ENCODE results near the gene DOCK11. TPM values are rescaled to one million over a fixed set of nuclear protein-coding genes. Genes with fewer than 3 reads are reported as not detected.

The DOCK11 gene
- total RNA-seq, 1 experiment from 2014 or later, result 3.0 TPM

DNA sequence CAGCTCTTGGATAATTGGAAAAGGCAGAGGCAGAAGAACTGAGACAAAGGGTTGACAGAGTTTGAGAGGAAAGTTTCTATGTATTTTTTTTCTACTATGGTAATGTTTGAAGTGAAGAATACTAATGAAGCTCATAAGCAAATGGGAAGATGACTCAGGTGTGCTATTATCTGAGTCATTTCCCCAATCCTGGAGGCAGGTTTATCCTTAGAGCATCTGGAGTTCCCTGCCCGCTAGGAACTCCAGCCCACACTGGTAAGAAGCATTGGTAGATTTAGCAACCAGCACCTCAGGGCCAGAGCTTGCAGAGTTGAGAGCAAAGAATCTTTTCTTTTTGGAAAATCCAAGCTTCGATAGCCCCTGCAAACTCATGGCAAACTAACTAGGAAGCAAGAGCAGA is 55.2 kb downstream of the DOCK11 start:
- intact Hi-C loops (cut with micrococcal nuclease), result no loop called here
- no peak overlapping the region for H2AFZ ChIP-seq (ENCODE audit: low read length)
- H3K36me3 ChIP-seq (ENCODE audit: low read depth, low read length), result no peaks in the 10 kb centered on the region
- ATAC-seq (peak; percentile 74), DNase-seq (peak; percentile 62)
- TF ChIP-seq EZH2 (IDR thresholded peaks at IDR 0.05; ENCODE audit: low read length, unreplicated experiment) (no peak), EZH2phosphoT487 (IDR thresholded peaks at IDR 0.05; ENCODE audit: borderline replicate concordance, low read length) (no peak)
- TF ChIP-seq, protein P1, sequence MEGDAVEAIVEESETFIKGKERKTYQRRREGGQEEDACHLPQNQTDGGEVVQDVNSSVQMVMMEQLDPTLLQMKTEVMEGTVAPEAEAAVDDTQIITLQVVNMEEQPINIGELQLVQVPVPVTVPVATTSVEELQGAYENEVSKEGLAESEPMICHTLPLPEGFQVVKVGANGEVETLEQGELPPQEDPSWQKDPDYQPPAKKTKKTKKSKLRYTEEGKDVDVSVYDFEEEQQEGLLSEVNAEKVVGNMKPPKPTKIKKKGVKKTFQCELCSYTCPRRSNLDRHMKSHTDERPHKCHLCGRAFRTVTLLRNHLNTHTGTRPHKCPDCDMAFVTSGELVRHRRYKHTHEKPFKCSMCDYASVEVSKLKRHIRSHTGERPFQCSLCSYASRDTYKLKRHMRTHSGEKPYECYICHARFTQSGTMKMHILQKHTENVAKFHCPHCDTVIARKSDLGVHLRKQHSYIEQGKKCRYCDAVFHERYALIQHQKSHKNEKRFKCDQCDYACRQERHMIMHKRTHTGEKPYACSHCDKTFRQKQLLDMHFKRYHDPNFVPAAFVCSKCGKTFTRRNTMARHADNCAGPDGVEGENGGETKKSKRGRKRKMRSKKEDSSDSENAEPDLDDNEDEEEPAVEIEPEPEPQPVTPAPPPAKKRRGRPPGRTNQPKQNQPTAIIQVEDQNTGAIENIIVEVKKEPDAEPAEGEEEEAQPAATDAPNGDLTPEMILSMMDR (conservative IDR thresholded peaks at IDR 0.05; ENCODE audit: low read depth, low read length), result no peak
- H3K4me3 ChIP-seq (ENCODE audit: low read length), result no peak overlapping the region
- BruUV-seq (replicated peaks), result no TSS peak
- POLR2A ChIA-PET (ENCODE audit: unreplicated experiment), result interaction anchor here (0.5 to 0.7 kb wide), 2 partner anchors 46 to 205 kb away, joined by 3 read pairs; partner anchors contain the start of gene WDR44
- no peaks in the 10 kb centered on the region for H3K27me3 ChIP-seq (ENCODE audit: low read length)
- no peaks in the 10 kb centered on the region for H4K20me1 ChIP-seq (ENCODE audit: low read length)
- H3K9ac ChIP-seq (ENCODE audit: low read length), result no peak overlapping the region
- no peak overlapping the region for H3K4me2 ChIP-seq (ENCODE audit: low read length)
- no peaks in the 10 kb centered on the region for H3K9me3 ChIP-seq (ENCODE audit: low read length)
- H3F3A ChIP-seq (ENCODE audit: low read length, unreplicated experiment), result no peaks in the 10 kb centered on the region
- H3K79me2 ChIP-seq (ENCODE audit: low read length), result no peaks in the 10 kb centered on the region
- no peak overlapping the region for H3K27ac ChIP-seq (ENCODE audit: low read length)
- H3K9me2 ChIP-seq (replicated peaks; ENCODE audit: low read length), result no peaks in the 10 kb centered on the region
- CTCF ChIA-PET, result interaction anchor here (0.5 kb wide), 1 partner anchor 91 kb away, joined by 3 read pairs; no protein-coding TSS in a partner anchor
- peaks cover 19% of the 10 kb centered on the region for H3K4me1 ChIP-seq (ENCODE audit: insufficient read depth, low read length)

DNA sequence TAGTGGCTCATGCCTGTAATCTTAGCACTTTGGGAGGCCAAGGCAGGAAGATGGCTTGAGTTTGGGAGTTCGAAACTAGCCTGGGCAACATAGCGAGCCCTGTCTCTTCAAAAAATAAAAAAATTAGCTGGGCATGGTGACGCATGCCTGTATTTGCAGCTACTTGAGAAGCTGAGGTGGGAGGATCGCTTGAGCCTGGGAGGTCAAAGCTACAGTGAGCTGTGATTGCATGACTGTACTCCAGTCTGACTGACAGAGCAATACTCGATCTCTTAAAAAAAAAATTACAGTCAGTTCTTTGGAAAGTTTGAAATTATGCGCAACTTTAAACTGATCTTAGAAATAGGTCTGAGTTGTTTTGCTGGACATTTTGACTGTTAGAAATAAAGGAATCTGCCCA is 55.8 kb downstream of the DOCK11 start:
- ATAC-seq (no peak), DNase-seq (no peak)
- Histone ChIP-seq H3K9me2 (replicated peaks; ENCODE audit: low read length) (no peaks in the 10 kb centered on the region), H4K20me1 (ENCODE audit: low read length) (no peaks in the 10 kb centered on the region), H3K36me3 (ENCODE audit: low read depth, low read length) (no peaks in the 10 kb centered on the region), H3K27me3 (ENCODE audit: low read length) (no peaks in the 10 kb centered on the region), H3K79me2 (ENCODE audit: low read length) (no peaks in the 10 kb centered on the region), H3K4me2 (ENCODE audit: low read length) (no peak overlapping the region), H3K9ac (ENCODE audit: low read length) (no peak overlapping the region), H3K4me1 (ENCODE audit: insufficient read depth, low read length) (peaks cover 19% of the 10 kb centered on the region), H3F3A (ENCODE audit: low read length, unreplicated experiment) (no peaks in the 10 kb centered on the region), H3K4me3 (ENCODE audit: low read length) (no peak overlapping the region), H3K27ac (ENCODE audit: low read length) (no peak overlapping the region), H3K9me3 (ENCODE audit: low read length) (no peaks in the 10 kb centered on the region), H2AFZ (ENCODE audit: low read length) (no peak overlapping the region)
- TF ChIP-seq EZH2 (IDR thresholded peaks at IDR 0.05; ENCODE audit: low read length, unreplicated experiment), result no peak
- TF ChIP-seq, protein P1 (conservative IDR thresholded peaks at IDR 0.05; ENCODE audit: low read depth, low read length), result no peak
- TF ChIP-seq EZH2phosphoT487 (IDR thresholded peaks at IDR 0.05; ENCODE audit: borderline replicate concordance, low read length), result no peak
- ChIA-PET POLR2A (ENCODE audit: unreplicated experiment) (no interaction called here), CTCF (no interaction called here)
- no TSS peak for BruUV-seq (replicated peaks)
- intact Hi-C loops (cut with micrococcal nuclease), result no loop called here

DNA sequence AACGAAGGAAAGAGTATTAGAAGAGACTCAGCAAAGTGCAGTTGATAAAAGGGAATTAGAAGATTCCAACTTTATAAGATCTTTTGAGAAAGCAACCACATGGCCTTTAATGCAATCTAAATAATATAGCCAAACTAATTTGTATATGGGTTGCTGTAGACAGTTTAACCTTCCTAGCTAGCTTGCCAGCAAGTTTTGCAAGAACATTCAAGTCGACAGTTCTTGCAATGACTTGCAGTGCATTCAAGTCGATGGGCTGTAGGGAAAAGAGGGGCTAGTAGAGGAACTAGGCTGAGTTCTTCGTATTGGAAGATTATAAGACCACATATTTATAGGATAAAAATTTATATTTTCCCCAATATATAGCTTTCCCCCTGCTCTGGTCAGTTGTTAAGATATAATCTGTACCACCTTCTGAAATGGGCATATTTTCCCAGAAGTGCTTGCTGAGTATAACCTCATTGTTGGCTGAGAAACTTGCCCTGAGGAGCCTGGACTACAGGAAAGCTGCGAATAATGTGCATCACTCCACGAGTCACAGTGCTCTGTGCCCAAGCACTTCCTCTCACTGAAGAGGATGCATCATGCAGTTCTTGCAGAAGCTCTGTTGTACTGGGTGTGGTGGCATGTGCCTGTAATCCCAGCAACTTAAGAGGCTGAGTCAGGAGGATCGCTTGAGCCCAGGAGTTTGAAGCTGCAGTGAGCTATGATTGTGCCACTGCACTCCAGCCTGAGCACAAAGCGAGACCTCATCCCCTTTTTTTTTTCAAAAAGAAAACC is 56.7 kb downstream of the DOCK11 start:
- ChIA-PET POLR2A (ENCODE audit: unreplicated experiment) (no interaction called here), CTCF (no interaction called here)
- Histone ChIP-seq H4K20me1 (ENCODE audit: low read length) (no peaks in the 10 kb centered on the region), H3K4me1 (ENCODE audit: insufficient read depth, low read length) (peaks cover 19% of the 10 kb centered on the region), H3K4me2 (ENCODE audit: low read length) (no peak overlapping the region), H3K9ac (ENCODE audit: low read length) (no peak overlapping the region), H3K4me3 (ENCODE audit: low read length) (no peak overlapping the region), H3F3A (ENCODE audit: low read length, unreplicated experiment) (no peaks in the 10 kb centered on the region), H3K36me3 (ENCODE audit: low read depth, low read length) (no peaks in the 10 kb centered on the region), H3K9me3 (ENCODE audit: low read length) (no peaks in the 10 kb centered on the region), H3K9me2 (replicated peaks; ENCODE audit: low read length) (no peaks in the 10 kb centered on the region), H3K79me2 (ENCODE audit: low read length) (no peaks in the 10 kb centered on the region), H2AFZ (ENCODE audit: low read length) (no peak overlapping the region), H3K27ac (ENCODE audit: low read length) (no peak overlapping the region), H3K27me3 (ENCODE audit: low read length) (no peaks in the 10 kb centered on the region)
- no TSS peak for BruUV-seq (replicated peaks)
- DNase-seq (peak; percentile 68), ATAC-seq (peak; percentile 87)
- intact Hi-C loops (cut with micrococcal nuclease), result no loop called here
- TF ChIP-seq EZH2phosphoT487 (IDR thresholded peaks at IDR 0.05; ENCODE audit: borderline replicate concordance, low read length) (no peak), EZH2 (IDR thresholded peaks at IDR 0.05; ENCODE audit: low read length, unreplicated experiment) (no peak)
- TF ChIP-seq, protein P1 (conservative IDR thresholded peaks at IDR 0.05; ENCODE audit: low read depth, low read length), result no peak
